ENCODE data around the gene C4B. TPM values are rescaled to one million over a fixed set of nuclear protein-coding genes. Genes with fewer than 3 reads are reported as not detected.
A peak's percentile ranks its signal among the peaks of the same experiment; 100 is the strongest.
"Not testable (repeated sequence)": the region's sequence is repeated elsewhere in the genome, so short reads cannot be mapped to it uniquely, and the experiment has no call there.

The C4B gene
- total and polyA plus RNA-seq, 4 donors = 58.2 to 296 (median 169) TPM

DNA sequence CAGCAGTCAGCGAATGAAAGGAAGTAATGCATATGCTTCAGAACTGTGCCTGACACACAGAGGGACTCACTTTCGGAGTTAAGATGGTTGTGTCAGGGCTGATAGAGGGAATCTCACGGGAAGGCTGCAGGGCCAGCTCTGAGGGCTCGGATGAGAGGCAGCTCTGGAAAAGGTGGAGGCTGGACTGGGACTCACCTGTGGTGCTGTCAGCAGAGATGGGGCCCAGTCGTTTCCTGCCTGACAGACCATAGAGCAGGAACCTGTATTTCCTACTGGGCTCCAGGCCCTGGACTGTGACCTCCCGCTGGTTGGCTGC, 32.9 kb downstream of the C4B start:
- H3K4me1 ChIP-seq (ENCODE audit: control insufficient read depth in 5 of 5, insufficient read depth in 5 of 5, low read length in 5 of 5) = peaks cover 0 to 15% (median 0%) of the 10 kb centered on the region in 5 donors
- no peak for ATAC-seq (ENCODE audit: insufficient read depth, low FRiP score)
- TF ChIP-seq, protein P1, sequence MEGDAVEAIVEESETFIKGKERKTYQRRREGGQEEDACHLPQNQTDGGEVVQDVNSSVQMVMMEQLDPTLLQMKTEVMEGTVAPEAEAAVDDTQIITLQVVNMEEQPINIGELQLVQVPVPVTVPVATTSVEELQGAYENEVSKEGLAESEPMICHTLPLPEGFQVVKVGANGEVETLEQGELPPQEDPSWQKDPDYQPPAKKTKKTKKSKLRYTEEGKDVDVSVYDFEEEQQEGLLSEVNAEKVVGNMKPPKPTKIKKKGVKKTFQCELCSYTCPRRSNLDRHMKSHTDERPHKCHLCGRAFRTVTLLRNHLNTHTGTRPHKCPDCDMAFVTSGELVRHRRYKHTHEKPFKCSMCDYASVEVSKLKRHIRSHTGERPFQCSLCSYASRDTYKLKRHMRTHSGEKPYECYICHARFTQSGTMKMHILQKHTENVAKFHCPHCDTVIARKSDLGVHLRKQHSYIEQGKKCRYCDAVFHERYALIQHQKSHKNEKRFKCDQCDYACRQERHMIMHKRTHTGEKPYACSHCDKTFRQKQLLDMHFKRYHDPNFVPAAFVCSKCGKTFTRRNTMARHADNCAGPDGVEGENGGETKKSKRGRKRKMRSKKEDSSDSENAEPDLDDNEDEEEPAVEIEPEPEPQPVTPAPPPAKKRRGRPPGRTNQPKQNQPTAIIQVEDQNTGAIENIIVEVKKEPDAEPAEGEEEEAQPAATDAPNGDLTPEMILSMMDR (IDR thresholded peaks at IDR 0.05; ENCODE audit: control extremely low read depth, extremely low read depth) = no peak
- H3K27me3 ChIP-seq (ENCODE audit: control insufficient read depth in 3 of 3, insufficient read depth in 3 of 3, low read length in 2 of 3) = peaks cover 0 to 6% (median 0%) of the 10 kb centered on the region in 3 donors
- peaks cover 0 to 9% (median 0%) of the 10 kb centered on the region in 4 donors for H3K36me3 ChIP-seq (ENCODE audit: control insufficient read depth in 4 of 4, insufficient read depth in 4 of 4, low read length in 4 of 4)
- DNase-seq = no peak
- no peak overlapping the region for H3K4me3 ChIP-seq
- WGBS, 2 donors = 76 to 89% methylated on average over 6 of the region's 6 CpGs
- H3K9ac ChIP-seq (ENCODE audit: insufficient read depth in 1 of 2, low read length in 2 of 2) = no peak overlapping the region
- H3K27ac ChIP-seq (ENCODE audit: low read depth in 1 of 2, low read length in 1 of 2) = peak overlapping the region; percentile 30 to 58
- H3K9me3 ChIP-seq (ENCODE audit: control insufficient read depth in 4 of 4, insufficient read depth in 3 of 4, low read length in 3 of 4) = no peaks in the 10 kb centered on the region

GRCh38 chr6:32047855-32048766, 33.5 kb downstream of the C4B start:
- Histone ChIP-seq H3K27ac (ENCODE audit: low read depth in 1 of 2, low read length in 1 of 2) (peak overlapping the region in 1 of 2 donors; percentile 58), H3K9me3 (ENCODE audit: control insufficient read depth in 4 of 4, insufficient read depth in 3 of 4, low read length in 3 of 4) (no peaks in the 10 kb centered on the region), H3K36me3 (ENCODE audit: control insufficient read depth in 4 of 4, insufficient read depth in 4 of 4, low read length in 4 of 4) (peaks cover 0 to 12% (median 0%) of the 10 kb centered on the region in 4 donors), H3K9ac (ENCODE audit: insufficient read depth in 1 of 2, low read length in 2 of 2) (no peak overlapping the region), H3K4me3 (no peak overlapping the region), H3K4me1 (ENCODE audit: control insufficient read depth in 5 of 5, insufficient read depth in 5 of 5, low read length in 5 of 5) (peaks cover 0 to 15% (median 0%) of the 10 kb centered on the region in 5 donors), H3K27me3 (ENCODE audit: control insufficient read depth in 3 of 3, insufficient read depth in 3 of 3, low read length in 2 of 3) (peaks cover 0 to 6% (median 0%) of the 10 kb centered on the region in 3 donors)
- WGBS, 2 donors = 54 to 56% methylated on average over 42 of the region's 42 CpGs
- TF ChIP-seq, protein P1 (IDR thresholded peaks at IDR 0.05; ENCODE audit: control extremely low read depth, extremely low read depth) = peak; percentile 53
- ATAC-seq (ENCODE audit: insufficient read depth, low FRiP score) = peak; percentile 65
- DNase-seq = peak; percentile 50 to 56 (median 56)

- not testable (repeated sequence) for ATAC-seq (ENCODE audit: insufficient read depth, low FRiP score); H3K4me3 ChIP-seq; H3K9me3 ChIP-seq (ENCODE audit: control insufficient read depth in 4 of 4, insufficient read depth in 3 of 4, low read length in 3 of 4); H3K9ac ChIP-seq (ENCODE audit: insufficient read depth in 1 of 2, low read length in 2 of 2); DNase-seq; H3K27ac ChIP-seq (ENCODE audit: low read depth in 1 of 2, low read length in 1 of 2); H3K27me3 ChIP-seq (ENCODE audit: control insufficient read depth in 3 of 3, insufficient read depth in 3 of 3, low read length in 2 of 3)
- 94 to 95% methylated on average over 16 to 21 of the region's 21 CpGs for WGBS, 2 donors
- Histone ChIP-seq H3K36me3 (ENCODE audit: control insufficient read depth in 4 of 4, insufficient read depth in 4 of 4, low read length in 4 of 4) (peaks cover 0 to 20% (median 0%) of the 10 kb centered on the region in 4 donors), H3K4me1 (ENCODE audit: control insufficient read depth in 5 of 5, insufficient read depth in 5 of 5, low read length in 5 of 5) (peaks cover 0 to 15% (median 0%) of the 10 kb centered on the region in 5 donors)
Measured at GRCh38 chr6:32049149-32049548, 34.6 kb downstream of the C4B start.

- WGBS, 2 donors = 85 to 97% methylated on average over 6 to 11 of the region's 11 CpGs
- H3K9ac ChIP-seq (ENCODE audit: insufficient read depth in 1 of 2, low read length in 2 of 2); ATAC-seq (ENCODE audit: insufficient read depth, low FRiP score); H3K27me3 ChIP-seq (ENCODE audit: control insufficient read depth in 3 of 3, insufficient read depth in 3 of 3, low read length in 2 of 3); H3K9me3 ChIP-seq (ENCODE audit: control insufficient read depth in 4 of 4, insufficient read depth in 3 of 4, low read length in 3 of 4); H3K4me3 ChIP-seq; H3K27ac ChIP-seq (ENCODE audit: low read depth in 1 of 2, low read length in 1 of 2); DNase-seq: not testable (repeated sequence)
- Histone ChIP-seq H3K4me1 (ENCODE audit: control insufficient read depth in 5 of 5, insufficient read depth in 5 of 5, low read length in 5 of 5) (peaks cover 0 to 15% (median 0%) of the 10 kb centered on the region in 5 donors), H3K36me3 (ENCODE audit: control insufficient read depth in 4 of 4, insufficient read depth in 4 of 4, low read length in 4 of 4) (peaks cover 0 to 21% (median 0%) of the 10 kb centered on the region in 4 donors)
Measured at GRCh38 chr6:32049736-32050135, 35.1 kb downstream of the C4B start.

All from lung (tissue), 12 donors.